NCI-H146 (cell line): ENCODE measurements around the gene ZNF365.
"Not testable (repeated sequence)": the region's sequence is repeated elsewhere in the genome, so short reads cannot be mapped to it uniquely, and the experiment has no call there.

Experiments
- DNase-seq: peaks from one replicate; lab custom pipeline; 2025; lab: John Stamatoyannopoulos, UW

Gene ZNF365

GRCh38 chr10:62373995-62374861 lies at the start of gene ZNF365:
Gene ZNF365, plus strand, starts transcription at chr10:62374369. Its CDS starts 1,825 bp downstream, at chr10:62376194.
- DNase-seq = peak; percentile 53

- DNase-seq = no peak
These were observed 48.0 kb upstream of the ZNF365 start for GRCh38 chr10:62326176-62326575.

- no peak for DNase-seq
These were observed 46.3 kb upstream of the ZNF365 start for GRCh38 chr10:62327885-62328284.

GRCh38 chr10:62330213-62330612 lies 44.0 kb upstream of the ZNF365 start:
- DNase-seq = no peak

GRCh38 chr10:62332406-62332805 lies 41.8 kb upstream of the ZNF365 start:
- no peak for DNase-seq

- DNase-seq = no peak
These were observed 40.9 kb upstream of the ZNF365 start for GRCh38 chr10:62333135-62333889.

GRCh38 chr10:62333988-62334682 lies 40.0 kb upstream of the ZNF365 start:
- no peak for DNase-seq

- no peak for DNase-seq
These were observed 38.8 kb upstream of the ZNF365 start for GRCh38 chr10:62335326-62335725.

GRCh38 chr10:62336404-62336803 lies 37.8 kb upstream of the ZNF365 start:
- DNase-seq = no peak

GRCh38 chr10:62341419-62341818 lies 32.8 kb upstream of the ZNF365 start:
- DNase-seq = no peak

GRCh38 chr10:62343000-62343399 lies 31.2 kb upstream of the ZNF365 start:
- no peak for DNase-seq

- DNase-seq = no peak
These were observed 26.1 kb upstream of the ZNF365 start for GRCh38 chr10:62348029-62348428.

GRCh38 chr10:62352356-62352970 lies 21.7 kb upstream of the ZNF365 start:
- DNase-seq = no peak

GRCh38 chr10:62354916-62355315 lies 19.3 kb upstream of the ZNF365 start:
- no peak for DNase-seq

- no peak for DNase-seq
These were observed 17.7 kb upstream of the ZNF365 start for GRCh38 chr10:62356447-62356846.

GRCh38 chr10:62358151-62358550 lies 16.0 kb upstream of the ZNF365 start:
- not testable (repeated sequence) for DNase-seq

GRCh38 chr10:62373639-62373994 lies 552 bp upstream of the ZNF365 start:
- DNase-seq = no peak

- no peak for DNase-seq
These were observed 917 bp downstream of the ZNF365 start for GRCh38 chr10:62374862-62375710.

GRCh38 chr10:62376071-62377025 lies 2.2 kb downstream of the ZNF365 start:
- DNase-seq = no peak

GRCh38 chr10:62377026-62377415 lies 2.9 kb downstream of the ZNF365 start:
- no peak for DNase-seq
